Stimulated activated naive CD8-positive, alpha-beta T cell treated with anti-CD3 and anti-CD28 coated beads, Interleukin-15, Interleukin-2, amounts not matched to agents 100 ng/mL and 50 ng/mL, for 24 hours (primary cell): Measurements from ENCODE around the gene QTRT2.

Experiments used
- H3K27ac Mint-ChIP-seq: one replicate; pipeline ENCODE4 v1.8.0; 2021; ENCODE audit warnings: mild to moderate bottlenecking, mixed read lengths
- H3K27me3 Mint-ChIP-seq: one replicate; pipeline ENCODE4 v1.8.0; 2021; ENCODE audit warnings: mixed read lengths
- H3K36me3 Mint-ChIP-seq: one replicate; pipeline ENCODE4 v1.8.0; 2021; ENCODE audit warnings: low read depth, mixed read lengths
- H3K4me1 Mint-ChIP-seq: one replicate; pipeline ENCODE4 v1.8.0; 2021; ENCODE audit warnings: low read depth, mixed read lengths
- H3K4me3 Mint-ChIP-seq: one replicate; pipeline ENCODE4 v1.8.0; 2021; ENCODE audit warnings: mild to moderate bottlenecking, mixed read lengths
- H3K9me3 Mint-ChIP-seq: one replicate; pipeline ENCODE4 v1.8.0; 2021; ENCODE audit warnings: mixed read lengths

Gene QTRT2

GRCh38 chr3:114127517-114127916, 71.0 kb downstream of the QTRT2 start:
- Mint-ChIP-seq H3K4me3 (no peak overlapping the region), H3K27ac (no peak overlapping the region), H3K4me1 (peaks cover 7% of the 10 kb centered on the region), H3K9me3 (no peaks in the 10 kb centered on the region), H3K27me3 (peaks cover 9% of the 10 kb centered on the region), H3K36me3 (no peaks in the 10 kb centered on the region)

GRCh38 chr3:114128231-114128630, 71.7 kb downstream of the QTRT2 start:
- Mint-ChIP-seq H3K4me1 (peaks cover 7% of the 10 kb centered on the region), H3K27me3 (peaks cover 8% of the 10 kb centered on the region), H3K4me3 (no peak overlapping the region), H3K9me3 (no peaks in the 10 kb centered on the region), H3K27ac (no peak overlapping the region), H3K36me3 (no peaks in the 10 kb centered on the region)

GRCh38 chr3:114128826-114129225, 72.3 kb downstream of the QTRT2 start:
- Mint-ChIP-seq H3K9me3 (no peaks in the 10 kb centered on the region), H3K4me3 (no peak overlapping the region), H3K27ac (no peak overlapping the region), H3K36me3 (no peaks in the 10 kb centered on the region), H3K27me3 (peaks cover 14% of the 10 kb centered on the region), H3K4me1 (peaks cover 7% of the 10 kb centered on the region)

GRCh38 chr3:114132500-114132899, 76.0 kb downstream of the QTRT2 start:
- peaks cover 7% of the 10 kb centered on the region for H3K4me1 Mint-ChIP-seq
- H3K27me3 Mint-ChIP-seq, result peaks cover 14% of the 10 kb centered on the region
- H3K4me3 Mint-ChIP-seq, result no peak overlapping the region
- peaks cover 7% of the 10 kb centered on the region for H3K9me3 Mint-ChIP-seq
- H3K36me3 Mint-ChIP-seq, result no peaks in the 10 kb centered on the region
- H3K27ac Mint-ChIP-seq, result no peak overlapping the region

- peaks cover 7% of the 10 kb centered on the region for H3K9me3 Mint-ChIP-seq
- H3K27ac Mint-ChIP-seq, result no peak overlapping the region
- no peaks in the 10 kb centered on the region for H3K4me1 Mint-ChIP-seq
- no peaks in the 10 kb centered on the region for H3K36me3 Mint-ChIP-seq
- H3K27me3 Mint-ChIP-seq, result peaks cover 18% of the 10 kb centered on the region
- no peak overlapping the region for H3K4me3 Mint-ChIP-seq
These were observed 77.4 kb downstream of the QTRT2 start for GRCh38 chr3:114133947-114134346.
